HEK293 (cell line): Measurements from ENCODE around the gene CAPS.

ENCODE experiments used
- HOXA7 ChIP-seq: sonication (generic); formaldehyde crosslinking; IDR thresholded peaks from 2 replicates; pipeline ENCODE4 v1.8.1; 2022; ENCODE audit warnings: missing genetic modification reagents, borderline replicate concordance
- TCF7L2 ChIP-seq: IDR thresholded peaks from 2 replicates; pipeline ENCODE4 v1.6.1; 2011; ENCODE audit warnings: low read depth, mild to moderate bottlenecking, inconsistent platforms, low read length, moderate library complexity, borderline replicate concordance
- YY1 ChIP-seq: fragments of 450-650 bp; formaldehyde crosslinking; IDR thresholded peaks from 2 replicates; pipeline ENCODE4 v1.5.1; 2018; ENCODE audit warnings: missing biosample characterization, missing genetic modification characterization
- ZBTB8A ChIP-seq: fragments of 450-650 bp; formaldehyde crosslinking; IDR thresholded peaks from 2 replicates; pipeline ENCODE4 v1.5.1; 2016; ENCODE audit warnings: missing biosample characterization, missing genetic modification characterization
- ZEB2 ChIP-seq: fragments of 450-650 bp; formaldehyde crosslinking; IDR thresholded peaks from 2 replicates; pipeline ENCODE4 v1.5.1; 2016; ENCODE audit warnings: missing biosample characterization, missing genetic modification characterization
- ZNF394 ChIP-seq: fragments of 450-650 bp; formaldehyde crosslinking; IDR thresholded peaks from 2 replicates; pipeline ENCODE4 v1.5.1; 2016; ENCODE audit warnings: missing biosample characterization, missing genetic modification characterization, mild to moderate bottlenecking, moderate library complexity, borderline replicate concordance
- ZNF514 ChIP-seq: fragments of 450-650 bp; formaldehyde crosslinking; IDR thresholded peaks from 2 replicates; pipeline ENCODE4 v1.5.1; 2016; ENCODE audit warnings: missing biosample characterization, missing genetic modification characterization
- ZNF561 ChIP-seq: fragments of 450-650 bp; IDR thresholded peaks from 2 replicates; pipeline ENCODE4 v1.5.1; 2018; ENCODE audit warnings: missing biosample characterization, missing genetic modification characterization, borderline replicate concordance
- ZNF707 ChIP-seq: fragments of 450-650 bp; formaldehyde crosslinking; IDR thresholded peaks from 2 replicates; pipeline ENCODE4 v1.5.1; 2016; ENCODE audit warnings: missing biosample characterization, missing genetic modification characterization
- TF ChIP-seq, protein P1 (sequence below): fragments of 450-650 bp; formaldehyde crosslinking; IDR thresholded peaks from 2 replicates; pipeline ENCODE4 v1.5.1; 2016; ENCODE audit warnings: missing biosample characterization, missing genetic modification characterization
- TF ChIP-seq, protein P2 (sequence below): fragments of 450-650 bp; formaldehyde crosslinking; IDR thresholded peaks from 2 replicates; pipeline ENCODE4 v1.5.1; 2016; ENCODE audit warnings: missing biosample characterization, missing genetic modification characterization
- TF ChIP-seq, protein P3 (sequence below): fragments of 450-650 bp; formaldehyde crosslinking; IDR thresholded peaks from 2 replicates; pipeline ENCODE4 v1.5.1; 2016; ENCODE audit warnings: missing biosample characterization, missing genetic modification characterization

DNA sequence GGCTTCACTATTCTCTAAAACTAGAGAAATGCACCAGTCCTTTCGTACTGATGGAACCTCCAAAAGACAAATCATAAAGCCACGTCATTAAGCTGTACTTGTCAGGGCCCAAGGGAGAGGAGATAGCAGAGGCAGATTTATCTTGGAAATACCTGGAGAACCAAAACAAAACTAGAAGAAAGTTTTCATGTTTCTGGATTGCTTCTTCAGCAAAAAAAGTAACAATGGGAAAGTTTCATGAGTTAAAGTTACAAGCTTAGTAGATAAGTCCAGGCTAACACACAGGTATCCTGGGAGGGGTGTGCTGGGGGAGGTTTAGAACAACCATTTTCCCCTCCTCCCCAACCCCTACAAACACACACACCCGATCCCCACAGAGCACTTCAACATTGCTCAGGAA is 42.3 kb downstream of the CAPS start:
- TF ChIP-seq ZNF514 (tag by site-specific recombination) (no peak), TCF7L2 (no peak), HOXA7 (CRISPR knock-in tag) (no peak), ZNF394 (tag by site-specific recombination) (no peak), ZEB2 (tag by site-specific recombination) (no peak), YY1 (tag by site-specific recombination) (no peak), ZNF707 (no peak), ZBTB8A (no peak), ZNF561 (tag by site-specific recombination) (no peak)
- TF ChIP-seq, protein P1, sequence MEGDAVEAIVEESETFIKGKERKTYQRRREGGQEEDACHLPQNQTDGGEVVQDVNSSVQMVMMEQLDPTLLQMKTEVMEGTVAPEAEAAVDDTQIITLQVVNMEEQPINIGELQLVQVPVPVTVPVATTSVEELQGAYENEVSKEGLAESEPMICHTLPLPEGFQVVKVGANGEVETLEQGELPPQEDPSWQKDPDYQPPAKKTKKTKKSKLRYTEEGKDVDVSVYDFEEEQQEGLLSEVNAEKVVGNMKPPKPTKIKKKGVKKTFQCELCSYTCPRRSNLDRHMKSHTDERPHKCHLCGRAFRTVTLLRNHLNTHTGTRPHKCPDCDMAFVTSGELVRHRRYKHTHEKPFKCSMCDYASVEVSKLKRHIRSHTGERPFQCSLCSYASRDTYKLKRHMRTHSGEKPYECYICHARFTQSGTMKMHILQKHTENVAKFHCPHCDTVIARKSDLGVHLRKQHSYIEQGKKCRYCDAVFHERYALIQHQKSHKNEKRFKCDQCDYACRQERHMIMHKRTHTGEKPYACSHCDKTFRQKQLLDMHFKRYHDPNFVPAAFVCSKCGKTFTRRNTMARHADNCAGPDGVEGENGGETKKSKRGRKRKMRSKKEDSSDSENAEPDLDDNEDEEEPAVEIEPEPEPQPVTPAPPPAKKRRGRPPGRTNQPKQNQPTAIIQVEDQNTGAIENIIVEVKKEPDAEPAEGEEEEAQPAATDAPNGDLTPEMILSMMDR (tag by site-specific recombination): no peak
- TF ChIP-seq, protein P2, sequence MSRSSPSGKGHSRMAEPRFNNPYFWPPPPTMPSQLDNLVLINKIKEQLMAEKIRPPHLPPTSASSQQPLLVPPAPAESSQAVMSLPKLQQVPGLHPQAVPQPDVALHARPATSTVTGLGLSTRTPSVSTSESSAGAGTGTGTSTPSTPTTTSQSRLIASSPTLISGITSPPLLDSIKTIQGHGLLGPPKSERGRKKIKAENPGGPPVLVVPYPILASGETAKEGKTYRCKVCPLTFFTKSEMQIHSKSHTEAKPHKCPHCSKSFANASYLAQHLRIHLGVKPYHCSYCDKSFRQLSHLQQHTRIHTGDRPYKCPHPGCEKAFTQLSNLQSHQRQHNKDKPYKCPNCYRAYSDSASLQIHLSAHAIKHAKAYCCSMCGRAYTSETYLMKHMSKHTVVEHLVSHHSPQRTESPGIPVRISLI (tag by site-specific recombination): no peak
- TF ChIP-seq, protein P3, sequence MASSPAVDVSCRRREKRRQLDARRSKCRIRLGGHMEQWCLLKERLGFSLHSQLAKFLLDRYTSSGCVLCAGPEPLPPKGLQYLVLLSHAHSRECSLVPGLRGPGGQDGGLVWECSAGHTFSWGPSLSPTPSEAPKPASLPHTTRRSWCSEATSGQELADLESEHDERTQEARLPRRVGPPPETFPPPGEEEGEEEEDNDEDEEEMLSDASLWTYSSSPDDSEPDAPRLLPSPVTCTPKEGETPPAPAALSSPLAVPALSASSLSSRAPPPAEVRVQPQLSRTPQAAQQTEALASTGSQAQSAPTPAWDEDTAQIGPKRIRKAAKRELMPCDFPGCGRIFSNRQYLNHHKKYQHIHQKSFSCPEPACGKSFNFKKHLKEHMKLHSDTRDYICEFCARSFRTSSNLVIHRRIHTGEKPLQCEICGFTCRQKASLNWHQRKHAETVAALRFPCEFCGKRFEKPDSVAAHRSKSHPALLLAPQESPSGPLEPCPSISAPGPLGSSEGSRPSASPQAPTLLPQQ: no peak
